HepG2 (cell line): ENCODE data around the gene LNPK. TPM values are rescaled to one million over a fixed set of nuclear protein-coding genes. Genes with fewer than 3 reads are reported as not detected.
A peak's percentile ranks its signal among the peaks of the same experiment; 100 is the strongest.

Experiments used
- ATAC-seq: fragments of 200-7000 bp; cut with Tn5 transposase; 3 replicates; pipeline ENCODE4 v1.9.1; 2020; ENCODE audit warnings: mild to moderate bottlenecking, moderate library complexity
- BruUV-seq: library from RNA; stranded (reverse); fragments of 400-500 nt; replicated peaks from 2 replicates; lab custom pipeline; 2021; lab: Mats Ljungman, UMichigan
- CTCF ChIA-PET: fragments of 300-600 bp; formaldehyde crosslinking; extraction: SDS; loops from one replicate; lab custom pipeline; 2021; ENCODE audit warnings: low total read pairs, inconsistent platforms, low intra/inter-chr PET ratio; lab: Yijun Ruan, JAX
- POLR2A ChIA-PET: fragments of 350-600 bp; sonication (Branson Sonifier 250); formaldehyde crosslinking; loops from one replicate; lab custom pipeline; 2020; ENCODE audit warnings: antibody characterized with exemption, inconsistent platforms; lab: Yijun Ruan, JAX
- DNase-seq: peaks from one replicate; pipeline ENCODE4 v3.0.0-alpha.2; 2015; ENCODE audit warnings: low spot score
- FAIRE-seq: peaks from 3 replicates; lab custom pipeline; 2011; peaks lifted over from hg19 to GRCh38; lab: Jason Lieb, UNC
- H2AFZ ChIP-seq: one replicate; pipeline ENCODE4 v1.6.1; 2011; ENCODE audit warnings: low read length, inconsistent platforms
- H3K27ac ChIP-seq: fragments of 300-600 bp; 3 replicates; pipeline ENCODE4 v1.8.0; 2011; ENCODE audit warnings: mixed run types, mild to moderate bottlenecking, mixed read lengths, low read length, inconsistent platforms; ENCODE audit not compliant: insufficient read depth; ENCODE audit errors: extremely low read length
- H3K27me3 ChIP-seq, 2 experiments: fragments of 200-600 bp in 1 of 2; 2 replicates in 1 of 2; 3 replicates in 1 of 2; pipeline versions ENCODE4 v1.6.0 to v1.8.0; 2011; ENCODE audit warnings: low read length in 2 of 2, mild to moderate bottlenecking in 2 of 2, moderate library complexity in 2 of 2, inconsistent platforms in 1 of 2; ENCODE audit not compliant: insufficient read depth in 2 of 2, control insufficient read depth in 1 of 2
- H3K36me3 ChIP-seq, 2 experiments: fragments of 200-600 bp in 1 of 2; replicated peaks in 1 of 2; 2 replicates in 1 of 2; 3 replicates in 1 of 2; pipeline versions ENCODE4 v1.5.1 to v1.8.0; 2011; ENCODE audit warnings: low read length in 2 of 2, inconsistent platforms in 1 of 2; ENCODE audit not compliant: insufficient read depth in 2 of 2, control insufficient read depth in 1 of 2
- H3K4me1 ChIP-seq: 2 replicates; pipeline ENCODE4 v1.5.1; 2012; ENCODE audit warnings: low read length, inconsistent platforms; ENCODE audit not compliant: insufficient read depth
- H3K4me2 ChIP-seq: 2 replicates; pipeline ENCODE4 v1.6.0; 2011; ENCODE audit warnings: low read depth, low read length, inconsistent platforms
- H3K4me3 ChIP-seq, 3 experiments: fragments of 200-600 bp in 1 of 3; sonication (generic), shearing (Covaris generic) in 1 of 3; replicated peaks in 1 of 3; 2 replicates each; pipeline ENCODE4 v1.5.1; 2011 to 2016; ENCODE audit warnings: low read length in 3 of 3, inconsistent platforms in 2 of 3, low read depth in 2 of 3, mild to moderate bottlenecking in 2 of 3, control low read depth in 1 of 3, mixed read lengths in 1 of 3; ENCODE audit not compliant: insufficient read depth in 1 of 3
- H3K79me2 ChIP-seq: one replicate; pipeline ENCODE4 v1.6.1; 2011; ENCODE audit warnings: low read length, inconsistent platforms; ENCODE audit not compliant: insufficient read depth
- H3K9ac ChIP-seq: 2 replicates; pipeline ENCODE4 v1.6.0; 2011; ENCODE audit warnings: mild to moderate bottlenecking, low read depth, low read length, inconsistent platforms; ENCODE audit not compliant: insufficient read depth
- H3K9me3 ChIP-seq: 2 replicates; pipeline ENCODE4 v1.5.1; 2012; ENCODE audit warnings: mild to moderate bottlenecking, low read length
- H4K20me1 ChIP-seq: 2 replicates; pipeline ENCODE4 v1.6.0; 2011; ENCODE audit warnings: inconsistent platforms, mild to moderate bottlenecking, low read length, moderate library complexity; ENCODE audit not compliant: insufficient read depth
- FOXA3 ChIP-seq: IDR thresholded peaks from 2 replicates; pipeline ENCODE4 v1.6.1; 2016; ENCODE audit warnings: missing genetic modification reagents, missing compliant biosample characterization
- GLMP ChIP-seq: sonication (generic); formaldehyde crosslinking; IDR thresholded peaks from 2 replicates; pipeline ENCODE4 v1.9.0; 2021; ENCODE audit warnings: missing genetic modification reagents, mild to moderate bottlenecking, borderline replicate concordance
- JDP2 ChIP-seq: sonication (generic); formaldehyde crosslinking; IDR thresholded peaks from 2 replicates; pipeline ENCODE4 v1.8.1; 2022; ENCODE audit warnings: missing genetic modification reagents, borderline replicate concordance
- NFE2L2 ChIP-seq: fragments of 150-350 bp; IDR thresholded peaks from 2 replicates; pipeline ENCODE4 v1.6.1; 2014; ENCODE audit warnings: low read length
- TBL1XR1 ChIP-seq: fragments of 150-350 bp; IDR thresholded peaks from 2 replicates; pipeline ENCODE4 v1.6.1; 2014; ENCODE audit warnings: borderline replicate concordance, low read length; ENCODE audit not compliant: partially characterized antibody
- XBP1 ChIP-seq: sonication (generic); formaldehyde crosslinking; IDR thresholded peaks from 2 replicates; pipeline ENCODE4 v1.5.0; 2020; ENCODE audit warnings: missing genetic modification reagents
- ZBTB3 ChIP-seq: sonication (generic); formaldehyde crosslinking; IDR thresholded peaks from 2 replicates; pipeline ENCODE4 v1.4.0; 2020; ENCODE audit warnings: low read depth, mild to moderate bottlenecking, moderate library complexity, missing genetic modification reagents, borderline replicate concordance
- ZNF607 ChIP-seq: sonication (generic); formaldehyde crosslinking; IDR thresholded peaks from 2 replicates; pipeline ENCODE4 v1.5.1; 2020; ENCODE audit warnings: missing genetic modification reagents, mild to moderate bottlenecking, borderline replicate concordance
- WGBS: methylation state at CpG from one replicate; pipeline ENCODE4 v1.1.6; 2017; ENCODE audit warnings: low lambda C conversion rate; 5-methylcytosine and 5-hydroxymethylcytosine counted together
- in situ Hi-C: cut with HindIII; loops from 2 replicates; pipeline ENCODE4 v1.10.0; 2017; ENCODE audit warnings: low pct_unique_long_range_greater_than_20kb; ENCODE audit not compliant: extremely low pct_ligation_motif_present
- intact Hi-C: fragments of 100-400 bp; cut with micrococcal nuclease; formaldehyde crosslinking; loops from one replicate; pipeline ENCODE4 v1.10.0; 2022; ENCODE audit not compliant: unreplicated experiment
- polyA plus RNA-seq, 8 experiments: library from polyadenylated mRNA; depleted of rRNA in 3 of 8; stranded (reverse) in 7 of 8; unstranded in 1 of 8; fragments of >200 nt; fragmentation: Illumina TruSeq in 4 of 8; extraction: Trizol in 4 of 8; gene quantifications; 2 replicates each; pipeline versions ENCODE4 v1.2.1 to v1.2.3, GENCODE V29; 2011 to 2016; ENCODE audit warnings: low read depth in 4 of 8, missing spikeins in 1 of 8, mixed read lengths in 1 of 8; ENCODE audit not compliant: insufficient read depth in 1 of 8
- total RNA-seq, 5 experiments: library from RNA; depleted of rRNA; stranded (reverse); fragments of >200 nt; fragmentation: Illumina TruSeq; extraction: Trizol; gene quantifications; 2 replicates each; pipeline ENCODE4 v1.2.3, GENCODE V29; 2016; ENCODE audit warnings: low read depth in 1 of 5

Gene LNPK
- total and polyA plus RNA-seq, 2 of the 13 experiments (the other 11 are each of a cell fraction or from before 2014, with no cell fraction given): 25.4 to 26.1 TPM

DNA sequence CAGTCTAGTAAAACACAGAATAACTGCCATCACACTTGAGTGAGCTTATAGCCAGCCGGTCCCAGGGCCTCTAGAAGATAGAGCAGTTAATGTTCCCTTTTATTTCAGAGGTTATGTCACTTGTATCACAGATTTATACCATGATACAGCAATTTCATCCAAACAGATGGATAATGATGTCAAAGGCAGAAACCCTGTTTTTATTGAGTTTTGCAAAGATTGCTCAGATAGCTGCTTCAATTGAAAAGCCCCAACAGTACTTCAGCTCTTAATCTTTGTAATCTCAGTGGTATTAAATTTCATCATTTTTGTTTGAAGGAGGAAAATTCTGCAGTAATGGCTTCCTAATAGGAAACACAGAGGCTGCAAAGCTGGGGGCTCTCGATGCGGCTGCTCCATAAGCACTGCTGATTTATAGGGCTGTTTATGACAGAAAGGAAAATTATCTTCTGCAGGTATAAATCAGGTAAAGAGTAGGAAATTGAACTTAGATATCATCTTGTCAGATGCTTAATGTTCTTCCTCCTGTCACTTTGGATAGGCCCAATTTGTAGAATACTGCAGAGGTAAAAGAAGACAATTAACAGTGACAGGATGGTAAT is 112.3 kb downstream of the LNPK start:
- H3K79me2 ChIP-seq: no peaks in the 10 kb centered on the region
- WGBS: 59% methylated on average over 3 of the region's 3 CpGs
- H3K27me3 ChIP-seq: peaks cover 2 to 29% of the 10 kb centered on the region in 2 experiments; a peak in 3 of 5 replicates
- H4K20me1 ChIP-seq: no peaks in the 10 kb centered on the region; the same call in 1 of the 2 replicates
- no peak overlapping the region for H3K4me3 ChIP-seq
- FAIRE-seq (no peak), ATAC-seq (no peak), DNase-seq (no peak)
- H3K4me1 ChIP-seq: no peaks in the 10 kb centered on the region
- H3K9me3 ChIP-seq: no peaks in the 10 kb centered on the region
- TF ChIP-seq JDP2 (no peak), ZBTB3 (CRISPR knock-in tag) (no peak), TBL1XR1 (no peak), XBP1 (CRISPR knock-in tag) (no peak), FOXA3 (CRISPR knock-in tag) (no peak), ZNF607 (CRISPR knock-in tag) (no peak), GLMP (CRISPR knock-in tag) (no peak), NFE2L2 (0 out of 2 replicates have a peak, but pooled peaks have one; percentile 15)
- H3K27ac ChIP-seq: no peak overlapping the region
- H3K4me2 ChIP-seq: no peak overlapping the region
- in situ Hi-C loops: no loop called here
- no TSS peak for BruUV-seq
- CTCF ChIA-PET: no interaction called here
- intact Hi-C loops: no loop called here
- H3K36me3 ChIP-seq: no peaks in the 10 kb centered on the region
- no peak overlapping the region for H2AFZ ChIP-seq
- POLR2A ChIA-PET: no interaction called here
- H3K9ac ChIP-seq: no peak overlapping the region
